Measurements from ENCODE around the gene INHBB. TPM values are rescaled to one million over a fixed set of nuclear protein-coding genes. Genes with fewer than 3 reads are reported as not detected.
A peak's percentile ranks its signal among the peaks of the same experiment; 100 is the strongest.

Gene INHBB
- polyA plus RNA-seq, 2 of the 4 experiments (the other 2 are of a cell fraction) = 7.2 to 25.3 TPM

DNA sequence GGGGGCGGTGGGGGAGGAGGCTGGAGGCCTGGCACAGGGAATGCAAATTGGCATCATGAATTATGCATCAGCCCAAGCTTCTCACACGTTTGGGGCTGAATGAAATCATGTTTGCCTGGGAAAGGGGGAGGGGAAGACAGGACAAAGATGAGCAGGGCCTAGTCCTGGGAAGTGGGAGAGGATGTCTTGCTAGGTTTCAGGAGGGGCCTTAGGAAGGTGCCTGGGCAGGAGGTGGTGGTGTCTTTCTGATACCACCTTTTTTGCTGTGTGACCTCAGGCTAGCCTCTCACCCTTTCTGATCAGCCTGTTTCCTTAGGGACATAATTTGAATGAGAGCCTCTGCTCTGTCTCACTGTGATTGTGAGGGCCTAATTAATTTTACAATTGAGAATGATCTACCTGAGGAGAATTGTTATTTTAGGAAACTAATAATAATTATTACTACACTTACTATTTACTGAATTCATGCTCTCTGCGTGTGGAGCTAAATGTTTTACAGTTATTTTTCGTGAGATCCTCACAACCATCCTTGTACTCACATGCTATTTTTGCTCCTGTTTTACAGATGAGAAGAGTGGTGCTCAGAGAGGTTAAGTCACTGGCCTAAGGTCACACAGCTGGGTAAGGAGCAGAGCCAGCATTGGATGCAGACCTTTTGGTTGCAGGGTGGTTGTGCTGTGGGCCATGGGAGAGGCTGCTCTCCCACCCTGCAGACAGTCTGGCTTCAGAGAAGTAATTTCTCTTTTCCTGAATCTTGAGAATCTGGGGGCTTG is 39.6 kb downstream of the INHBB start:
- Histone ChIP-seq H3K4me1 (peaks cover 17% of the 10 kb centered on the region), H3K4me3 (no peak overlapping the region), H3K27ac (peak overlapping the region; percentile 19 to 27; a peak in 3 of 6 replicates), H3K9me3 (no peaks in the 10 kb centered on the region), H3K4me2 (no peak overlapping the region)
- ChIA-PET POLR2A (no interaction called here), CTCF (interaction anchor here (0.7 to 1.4 kb wide), 4 partner anchors 10 to 685 kb away, joined by 3 to 5 read pairs (median 3); no protein-coding TSS in a partner anchor)
- 64% methylated on average over 3 of the region's 4 CpGs for WGBS (ENCODE audit: missing lambda C conversion rate)
- DNase-seq (ENCODE audit: low read depth in 1 of 2, low spot score in 1 of 2) = no peak
- no peak for FAIRE-seq
- ATAC-seq = no peak
- TF ChIP-seq ZFP36 (IDR thresholded peaks at IDR 0.05; ENCODE audit: borderline replicate concordance, partially characterized antibody) (peak; percentile 40), CBX8 (IDR thresholded peaks at IDR 0.05) (no peak)

DNA sequence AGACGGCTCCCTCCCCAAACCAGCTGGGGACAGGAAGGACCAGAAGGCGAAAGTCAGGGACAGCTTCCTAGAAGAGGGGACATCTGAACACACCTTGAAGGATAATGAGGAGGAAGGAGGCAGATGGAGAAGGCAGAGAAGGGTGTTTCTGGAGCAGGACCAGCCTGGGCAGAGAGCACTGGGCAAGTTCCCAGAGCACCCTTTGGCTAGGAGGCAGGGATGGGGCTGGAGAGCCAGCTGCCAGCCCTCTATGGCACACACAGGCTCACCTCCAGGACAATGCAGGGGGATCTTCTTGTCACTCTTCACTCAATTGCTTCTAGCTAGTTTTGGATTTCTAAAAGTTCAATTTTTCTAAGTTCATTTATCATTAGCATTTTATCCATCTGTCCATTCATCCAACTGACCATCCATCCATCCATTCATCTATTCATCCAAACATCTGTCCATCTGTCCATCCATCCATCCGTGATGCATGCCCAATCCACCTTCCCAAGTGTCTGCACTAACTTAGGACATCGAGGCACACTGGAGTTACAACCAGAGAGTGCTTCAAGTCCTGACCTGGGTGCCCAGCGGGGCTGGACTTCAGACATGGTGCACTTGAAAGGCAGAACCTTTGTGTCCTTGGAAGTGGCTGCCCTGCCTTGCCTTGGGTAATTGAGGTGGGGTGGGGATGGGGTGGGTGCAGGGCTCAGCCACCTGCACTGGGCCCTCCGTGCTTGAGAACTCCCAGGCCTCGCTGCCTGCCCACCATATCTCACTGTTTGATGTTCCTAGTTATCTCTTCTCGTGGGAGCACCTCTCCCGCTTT is 42.5 kb downstream of the INHBB start:
- CTCF ChIA-PET = interaction anchor here (0.6 kb wide), 1 partner anchor 125 kb away, joined by 4 read pairs; no protein-coding TSS in a partner anchor
- no peak overlapping the region for H3K4me2 ChIP-seq
- no peak overlapping the region for H3K27ac ChIP-seq
- H3K4me3 ChIP-seq = no peak overlapping the region
- 77% methylated on average over 9 of the region's 9 CpGs for WGBS (ENCODE audit: missing lambda C conversion rate)
- ATAC-seq (no peak), FAIRE-seq (no peak), DNase-seq (ENCODE audit: low read depth in 1 of 2, low spot score in 1 of 2) (no peak)
- POLR2A ChIA-PET = no interaction called here
- TF ChIP-seq, protein P1, sequence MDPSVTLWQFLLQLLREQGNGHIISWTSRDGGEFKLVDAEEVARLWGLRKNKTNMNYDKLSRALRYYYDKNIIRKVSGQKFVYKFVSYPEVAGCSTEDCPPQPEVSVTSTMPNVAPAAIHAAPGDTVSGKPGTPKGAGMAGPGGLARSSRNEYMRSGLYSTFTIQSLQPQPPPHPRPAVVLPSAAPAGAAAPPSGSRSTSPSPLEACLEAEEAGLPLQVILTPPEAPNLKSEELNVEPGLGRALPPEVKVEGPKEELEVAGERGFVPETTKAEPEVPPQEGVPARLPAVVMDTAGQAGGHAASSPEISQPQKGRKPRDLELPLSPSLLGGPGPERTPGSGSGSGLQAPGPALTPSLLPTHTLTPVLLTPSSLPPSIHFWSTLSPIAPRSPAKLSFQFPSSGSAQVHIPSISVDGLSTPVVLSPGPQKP (IDR thresholded peaks at IDR 0.05; ENCODE audit: low read depth, low read length) = no peak
- no peak for TF ChIP-seq HEYL (CRISPR knock-in tag; IDR thresholded peaks at IDR 0.05)
- TF ChIP-seq NFE2L2 (conservative IDR thresholded peaks at IDR 0.05; ENCODE audit: low read length) = no peak
- TF ChIP-seq, protein P2, sequence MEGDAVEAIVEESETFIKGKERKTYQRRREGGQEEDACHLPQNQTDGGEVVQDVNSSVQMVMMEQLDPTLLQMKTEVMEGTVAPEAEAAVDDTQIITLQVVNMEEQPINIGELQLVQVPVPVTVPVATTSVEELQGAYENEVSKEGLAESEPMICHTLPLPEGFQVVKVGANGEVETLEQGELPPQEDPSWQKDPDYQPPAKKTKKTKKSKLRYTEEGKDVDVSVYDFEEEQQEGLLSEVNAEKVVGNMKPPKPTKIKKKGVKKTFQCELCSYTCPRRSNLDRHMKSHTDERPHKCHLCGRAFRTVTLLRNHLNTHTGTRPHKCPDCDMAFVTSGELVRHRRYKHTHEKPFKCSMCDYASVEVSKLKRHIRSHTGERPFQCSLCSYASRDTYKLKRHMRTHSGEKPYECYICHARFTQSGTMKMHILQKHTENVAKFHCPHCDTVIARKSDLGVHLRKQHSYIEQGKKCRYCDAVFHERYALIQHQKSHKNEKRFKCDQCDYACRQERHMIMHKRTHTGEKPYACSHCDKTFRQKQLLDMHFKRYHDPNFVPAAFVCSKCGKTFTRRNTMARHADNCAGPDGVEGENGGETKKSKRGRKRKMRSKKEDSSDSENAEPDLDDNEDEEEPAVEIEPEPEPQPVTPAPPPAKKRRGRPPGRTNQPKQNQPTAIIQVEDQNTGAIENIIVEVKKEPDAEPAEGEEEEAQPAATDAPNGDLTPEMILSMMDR (IDR thresholded peaks at IDR 0.05) = no peak
- TF ChIP-seq EP300 (IDR thresholded peaks at IDR 0.05) = no peak
- peaks cover 17% of the 10 kb centered on the region for H3K4me1 ChIP-seq
- H3K9me3 ChIP-seq = no peaks in the 10 kb centered on the region

DNA sequence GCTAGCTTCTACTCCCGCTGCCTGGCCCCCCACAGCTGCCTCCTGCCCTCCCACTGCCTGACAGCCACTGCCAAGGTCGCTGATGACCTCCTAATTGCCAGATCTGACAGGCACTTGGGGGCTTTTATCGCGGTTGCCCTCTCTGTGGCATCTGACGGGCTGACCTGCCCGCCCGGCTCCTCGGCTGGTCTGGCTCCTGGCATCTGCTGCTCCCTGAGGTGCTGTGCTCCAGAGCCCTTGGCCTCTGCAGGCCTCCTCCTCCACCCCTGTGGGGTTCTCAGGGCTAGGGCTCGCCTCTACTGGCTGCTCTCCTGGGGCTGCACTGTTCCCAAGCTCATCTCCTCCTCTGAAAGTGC is 43.1 kb downstream of the INHBB start:
- Histone ChIP-seq H3K27ac (no peak overlapping the region), H3K4me2 (no peak overlapping the region), H3K4me1 (peaks cover 17% of the 10 kb centered on the region), H3K9me3 (no peaks in the 10 kb centered on the region), H3K4me3 (no peak overlapping the region)
- no peak for DNase-seq (ENCODE audit: low read depth in 1 of 2, low spot score in 1 of 2)
- ChIA-PET CTCF (no interaction called here), POLR2A (no interaction called here)
- TF ChIP-seq BHLHE40 (IDR thresholded peaks at IDR 0.05; ENCODE audit: low read depth, low read length) (no peak), KDM1A (IDR thresholded peaks at IDR 0.05; ENCODE audit: low read depth) (no peak), POLR2A (IDR thresholded peaks at IDR 0.05; ENCODE audit: low read length) (no peak), HOXA7 (CRISPR knock-in tag; IDR thresholded peaks at IDR 0.05) (no peak), EHMT2 (IDR thresholded peaks at IDR 0.05; ENCODE audit: low read depth) (no peak)
- FAIRE-seq = no peak
- 47% methylated on average over 3 of the region's 9 CpGs for WGBS (ENCODE audit: missing lambda C conversion rate)
- no peak for ATAC-seq

DNA sequence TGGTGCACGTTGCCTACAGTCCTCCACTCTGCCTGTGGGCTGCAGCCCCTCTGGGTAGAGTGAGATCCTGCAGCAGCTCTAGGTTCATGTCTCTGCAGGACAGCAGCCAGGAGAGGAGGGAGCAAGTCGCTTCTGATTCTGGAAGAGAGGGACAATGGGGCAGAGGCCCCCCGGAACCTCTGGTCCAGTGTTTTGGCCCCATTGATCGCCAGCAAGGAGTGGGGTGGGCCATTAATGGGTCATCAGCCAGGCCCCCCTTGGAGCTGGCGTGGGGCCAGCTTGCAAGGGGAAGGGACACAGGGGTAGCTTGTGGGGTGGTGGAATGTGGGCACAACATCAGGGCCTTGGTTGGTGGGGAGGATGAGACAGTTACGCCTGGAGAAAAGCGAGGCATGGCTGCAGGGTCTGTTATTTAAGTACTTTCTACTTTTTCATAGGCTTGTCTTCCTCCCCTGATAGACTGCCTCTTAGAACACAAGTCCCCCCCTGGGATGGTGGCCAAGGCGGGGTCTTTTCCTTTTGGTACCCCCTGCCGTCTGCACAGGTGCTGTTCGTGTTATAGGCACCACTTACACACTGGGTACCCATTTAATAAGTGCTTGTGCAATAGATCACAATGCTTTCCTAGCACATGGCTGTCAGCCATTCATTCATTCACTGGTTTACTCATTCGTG is 44.6 kb downstream of the INHBB start:
- ATAC-seq (peak in 1 of 2 experiments; percentile 25; a peak in 1 of 6 replicates), DNase-seq (ENCODE audit: low read depth in 1 of 2, low spot score in 1 of 2) (no peak), FAIRE-seq (no peak)
- H3K4me3 ChIP-seq = no peak overlapping the region
- ChIA-PET CTCF (no interaction called here), POLR2A (no interaction called here)
- H3K4me2 ChIP-seq = no peak overlapping the region
- H3K27ac ChIP-seq = peak overlapping the region in 1 of 2 experiments; percentile 24; a peak in 1 of 6 replicates
- H3K4me1 ChIP-seq = peaks cover 10% of the 10 kb centered on the region
- no peaks in the 10 kb centered on the region for H3K9me3 ChIP-seq
- WGBS (ENCODE audit: missing lambda C conversion rate) = 73% methylated on average over 11 of the region's 11 CpGs
- TF ChIP-seq JUNB (IDR thresholded peaks at IDR 0.05) (no peak), HOXB13 (CRISPR knock-in tag; IDR thresholded peaks at IDR 0.05; ENCODE audit: low read depth) (no peak), TFCP2L1 (CRISPR knock-in tag; IDR thresholded peaks at IDR 0.05) (no peak), EP300 (IDR thresholded peaks at IDR 0.05) (no peak), SREBF2 (IDR thresholded peaks at IDR 0.05) (no peak), RAD21 (conservative IDR thresholded peaks at IDR 0.05 in 1 of 2, IDR thresholded peaks at IDR 0.05 in 1 of 2) (no peak), KDM5A (IDR thresholded peaks at IDR 0.05) (no peak), RNF2 (IDR thresholded peaks at IDR 0.05; ENCODE audit: borderline replicate concordance, low read depth) (no peak), HOXA7 (CRISPR knock-in tag; IDR thresholded peaks at IDR 0.05) (no peak), RARB (CRISPR knock-in tag; IDR thresholded peaks at IDR 0.05) (no peak), ZNF302 (CRISPR knock-in tag; IDR thresholded peaks at IDR 0.05) (no peak)
- TF ChIP-seq, protein P3, sequence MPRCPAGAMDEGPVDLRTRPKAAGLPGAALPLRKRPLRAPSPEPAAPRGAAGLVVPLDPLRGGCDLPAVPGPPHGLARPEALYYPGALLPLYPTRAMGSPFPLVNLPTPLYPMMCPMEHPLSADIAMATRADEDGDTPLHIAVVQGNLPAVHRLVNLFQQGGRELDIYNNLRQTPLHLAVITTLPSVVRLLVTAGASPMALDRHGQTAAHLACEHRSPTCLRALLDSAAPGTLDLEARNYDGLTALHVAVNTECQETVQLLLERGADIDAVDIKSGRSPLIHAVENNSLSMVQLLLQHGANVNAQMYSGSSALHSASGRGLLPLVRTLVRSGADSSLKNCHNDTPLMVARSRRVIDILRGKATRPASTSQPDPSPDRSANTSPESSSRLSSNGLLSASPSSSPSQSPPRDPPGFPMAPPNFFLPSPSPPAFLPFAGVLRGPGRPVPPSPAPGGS (IDR thresholded peaks at IDR 0.05) = no peak
- TF ChIP-seq, protein P4, sequence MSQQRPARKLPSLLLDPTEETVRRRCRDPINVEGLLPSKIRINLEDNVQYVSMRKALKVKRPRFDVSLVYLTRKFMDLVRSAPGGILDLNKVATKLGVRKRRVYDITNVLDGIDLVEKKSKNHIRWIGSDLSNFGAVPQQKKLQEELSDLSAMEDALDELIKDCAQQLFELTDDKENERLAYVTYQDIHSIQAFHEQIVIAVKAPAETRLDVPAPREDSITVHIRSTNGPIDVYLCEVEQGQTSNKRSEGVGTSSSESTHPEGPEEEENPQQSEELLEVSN (IDR thresholded peaks at IDR 0.05; ENCODE audit: borderline replicate concordance, low read depth) = no peak
- TF ChIP-seq, protein P5, sequence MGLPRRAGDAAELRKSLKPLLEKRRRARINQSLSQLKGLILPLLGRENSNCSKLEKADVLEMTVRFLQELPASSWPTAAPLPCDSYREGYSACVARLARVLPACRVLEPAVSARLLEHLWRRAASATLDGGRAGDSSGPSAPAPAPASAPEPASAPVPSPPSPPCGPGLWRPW (IDR thresholded peaks at IDR 0.05) = no peak
